ENCODE data around the gene KLF11.

Gene KLF11

GRCh38 chr2:10075571-10076209, 32.3 kb downstream of the KLF11 start:
- Histone ChIP-seq H3K27ac (no peak overlapping the region), H3K4me3 (ENCODE audit: low read depth, low read length) (no peak overlapping the region), H3K27me3 (ENCODE audit: insufficient read depth, low read depth, severe bottlenecking) (no peaks in the 10 kb centered on the region), H3K9me3 (ENCODE audit: severe bottlenecking) (no peaks in the 10 kb centered on the region), H3K36me3 (no peaks in the 10 kb centered on the region)
- no peak for DNase-seq
- TF ChIP-seq, protein P1, sequence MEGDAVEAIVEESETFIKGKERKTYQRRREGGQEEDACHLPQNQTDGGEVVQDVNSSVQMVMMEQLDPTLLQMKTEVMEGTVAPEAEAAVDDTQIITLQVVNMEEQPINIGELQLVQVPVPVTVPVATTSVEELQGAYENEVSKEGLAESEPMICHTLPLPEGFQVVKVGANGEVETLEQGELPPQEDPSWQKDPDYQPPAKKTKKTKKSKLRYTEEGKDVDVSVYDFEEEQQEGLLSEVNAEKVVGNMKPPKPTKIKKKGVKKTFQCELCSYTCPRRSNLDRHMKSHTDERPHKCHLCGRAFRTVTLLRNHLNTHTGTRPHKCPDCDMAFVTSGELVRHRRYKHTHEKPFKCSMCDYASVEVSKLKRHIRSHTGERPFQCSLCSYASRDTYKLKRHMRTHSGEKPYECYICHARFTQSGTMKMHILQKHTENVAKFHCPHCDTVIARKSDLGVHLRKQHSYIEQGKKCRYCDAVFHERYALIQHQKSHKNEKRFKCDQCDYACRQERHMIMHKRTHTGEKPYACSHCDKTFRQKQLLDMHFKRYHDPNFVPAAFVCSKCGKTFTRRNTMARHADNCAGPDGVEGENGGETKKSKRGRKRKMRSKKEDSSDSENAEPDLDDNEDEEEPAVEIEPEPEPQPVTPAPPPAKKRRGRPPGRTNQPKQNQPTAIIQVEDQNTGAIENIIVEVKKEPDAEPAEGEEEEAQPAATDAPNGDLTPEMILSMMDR (IDR thresholded peaks at IDR 0.05; ENCODE audit: low read depth, low read length) = no peak

DNA sequence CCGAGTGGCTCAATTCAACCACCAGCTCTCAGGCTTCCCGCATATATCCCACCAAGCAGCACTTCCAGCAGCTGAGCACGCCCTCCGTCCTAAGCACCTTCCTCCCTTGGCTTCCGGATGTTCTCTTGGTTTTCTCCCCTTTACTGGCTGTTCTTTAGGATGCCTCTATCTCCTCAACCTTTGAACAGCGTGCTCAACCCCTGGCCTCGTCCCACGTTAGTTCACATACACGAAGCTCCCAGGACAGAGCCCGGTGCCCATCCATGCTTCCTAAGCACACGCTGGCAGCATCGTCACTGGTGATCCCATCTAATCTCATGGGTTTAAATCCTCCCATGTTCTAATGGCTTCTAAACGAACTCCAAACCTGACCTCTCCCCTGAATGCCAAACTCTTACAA, 33.2 kb downstream of the KLF11 start:
- Histone ChIP-seq H3K9me3 (ENCODE audit: severe bottlenecking) (no peaks in the 10 kb centered on the region), H3K27me3 (ENCODE audit: insufficient read depth, low read depth, severe bottlenecking) (peaks cover 3% of the 10 kb centered on the region), H3K36me3 (no peaks in the 10 kb centered on the region), H3K4me3 (ENCODE audit: low read depth, low read length) (no peak overlapping the region), H3K27ac (no peak overlapping the region)
- TF ChIP-seq, protein P1 (IDR thresholded peaks at IDR 0.05; ENCODE audit: low read depth, low read length) = no peak
- DNase-seq = no peak

- no peak for DNase-seq
- H3K27ac ChIP-seq = no peak overlapping the region
- H3K9me3 ChIP-seq (ENCODE audit: severe bottlenecking) = no peaks in the 10 kb centered on the region
- no peaks in the 10 kb centered on the region for H3K36me3 ChIP-seq
- peaks cover 3% of the 10 kb centered on the region for H3K27me3 ChIP-seq (ENCODE audit: insufficient read depth, low read depth, severe bottlenecking)
- TF ChIP-seq, protein P1 (IDR thresholded peaks at IDR 0.05; ENCODE audit: low read depth, low read length) = no peak
- H3K4me3 ChIP-seq (ENCODE audit: low read depth, low read length) = no peak overlapping the region
These were observed 33.7 kb downstream of the KLF11 start for GRCh38 chr2:10076988-10077527.

GRCh38 chr2:10078001-10078400, 34.7 kb downstream of the KLF11 start:
- Histone ChIP-seq H3K4me3 (ENCODE audit: low read depth, low read length) (no peak overlapping the region), H3K27ac (no peak overlapping the region), H3K36me3 (no peaks in the 10 kb centered on the region), H3K27me3 (ENCODE audit: insufficient read depth, low read depth, severe bottlenecking) (peaks cover 3% of the 10 kb centered on the region), H3K9me3 (ENCODE audit: severe bottlenecking) (no peaks in the 10 kb centered on the region)
- no peak for DNase-seq
- TF ChIP-seq, protein P1 (IDR thresholded peaks at IDR 0.05; ENCODE audit: low read depth, low read length) = no peak

GRCh38 chr2:10078704-10079265, 35.4 kb downstream of the KLF11 start:
- no peaks in the 10 kb centered on the region for H3K36me3 ChIP-seq
- H3K9me3 ChIP-seq (ENCODE audit: severe bottlenecking) = no peaks in the 10 kb centered on the region
- DNase-seq = peak; percentile 29
- peak overlapping the region; percentile 51 for H3K4me3 ChIP-seq (ENCODE audit: low read depth, low read length)
- H3K27me3 ChIP-seq (ENCODE audit: insufficient read depth, low read depth, severe bottlenecking) = peaks cover 3% of the 10 kb centered on the region
- H3K27ac ChIP-seq = no peak overlapping the region
- TF ChIP-seq, protein P1 (IDR thresholded peaks at IDR 0.05; ENCODE audit: low read depth, low read length) = no peak

Measured in WERI-Rb-1 (cell line).